ENCODE data around the gene TENM3.

Gene TENM3

GRCh38 chr4:182843808-182844325, 600.7 kb downstream of the TENM3 start:
- DNase-seq: no peak
- H3K4me3 Mint-ChIP-seq: no peak overlapping the region
- TF ChIP-seq CTCF (IDR thresholded peaks at IDR 0.05): no peak
- peaks cover 50% of the 10 kb centered on the region for H3K4me1 Mint-ChIP-seq
- no peaks in the 10 kb centered on the region for H3K36me3 Mint-ChIP-seq (ENCODE audit: low read depth)
- no peak overlapping the region for H3K27ac Mint-ChIP-seq
- peaks cover 4% of the 10 kb centered on the region for H3K9me3 Mint-ChIP-seq
- H3K27me3 Mint-ChIP-seq (ENCODE audit: low read depth, poor library complexity): peaks cover 3% of the 10 kb centered on the region

- no peak for DNase-seq
- TF ChIP-seq CTCF (IDR thresholded peaks at IDR 0.05): no peak
- Mint-ChIP-seq H3K4me1 (peaks cover 50% of the 10 kb centered on the region), H3K27me3 (ENCODE audit: low read depth, poor library complexity) (peaks cover 5% of the 10 kb centered on the region), H3K36me3 (ENCODE audit: low read depth) (no peaks in the 10 kb centered on the region), H3K27ac (no peak overlapping the region), H3K9me3 (peaks cover 4% of the 10 kb centered on the region), H3K4me3 (no peak overlapping the region)
Observed at GRCh38 chr4:182845618-182846017, 602.4 kb downstream of the TENM3 start.

GRCh38 chr4:182846036-182846435, 602.8 kb downstream of the TENM3 start:
- H3K9me3 Mint-ChIP-seq: peaks cover under 1% of the 10 kb centered on the region
- peaks cover 5% of the 10 kb centered on the region for H3K27me3 Mint-ChIP-seq (ENCODE audit: low read depth, poor library complexity)
- no peak for TF ChIP-seq CTCF (IDR thresholded peaks at IDR 0.05)
- DNase-seq: no peak
- H3K27ac Mint-ChIP-seq: peak overlapping the region; percentile 36
- peaks cover 51% of the 10 kb centered on the region for H3K4me1 Mint-ChIP-seq
- no peak overlapping the region for H3K4me3 Mint-ChIP-seq
- H3K36me3 Mint-ChIP-seq (ENCODE audit: low read depth): no peaks in the 10 kb centered on the region

- H3K27me3 Mint-ChIP-seq (ENCODE audit: low read depth, poor library complexity): peaks cover 5% of the 10 kb centered on the region
- no peak for TF ChIP-seq CTCF (IDR thresholded peaks at IDR 0.05)
- H3K36me3 Mint-ChIP-seq (ENCODE audit: low read depth): no peaks in the 10 kb centered on the region
- no peak overlapping the region for H3K4me3 Mint-ChIP-seq
- DNase-seq: no peak
- H3K27ac Mint-ChIP-seq: peak overlapping the region; percentile 66
- H3K9me3 Mint-ChIP-seq: peaks cover 9% of the 10 kb centered on the region
- H3K4me1 Mint-ChIP-seq: peaks cover 48% of the 10 kb centered on the region
Observed at GRCh38 chr4:182847576-182848450, 604.6 kb downstream of the TENM3 start.

GRCh38 chr4:182848685-182849084, 605.5 kb downstream of the TENM3 start:
- no peak overlapping the region for H3K27ac Mint-ChIP-seq
- H3K4me1 Mint-ChIP-seq: peaks cover 39% of the 10 kb centered on the region
- no peak overlapping the region for H3K4me3 Mint-ChIP-seq
- H3K9me3 Mint-ChIP-seq: peaks cover 18% of the 10 kb centered on the region
- TF ChIP-seq CTCF (IDR thresholded peaks at IDR 0.05): no peak
- H3K36me3 Mint-ChIP-seq (ENCODE audit: low read depth): peaks cover under 1% of the 10 kb centered on the region
- no peak for DNase-seq
- H3K27me3 Mint-ChIP-seq (ENCODE audit: low read depth, poor library complexity): peaks cover 5% of the 10 kb centered on the region
